ENCODE data around the gene PCCA.

PCCA gene

GRCh38 chr13:100349594-100349993, 260.7 kb downstream of the PCCA start:
- TF ChIP-seq GATA2 (IDR thresholded peaks at IDR 0.05; ENCODE audit: low read depth, low read length), result no peak
- TF ChIP-seq GATA3 (IDR thresholded peaks at IDR 0.05; ENCODE audit: low read depth, low read length), result no peak

DNA sequence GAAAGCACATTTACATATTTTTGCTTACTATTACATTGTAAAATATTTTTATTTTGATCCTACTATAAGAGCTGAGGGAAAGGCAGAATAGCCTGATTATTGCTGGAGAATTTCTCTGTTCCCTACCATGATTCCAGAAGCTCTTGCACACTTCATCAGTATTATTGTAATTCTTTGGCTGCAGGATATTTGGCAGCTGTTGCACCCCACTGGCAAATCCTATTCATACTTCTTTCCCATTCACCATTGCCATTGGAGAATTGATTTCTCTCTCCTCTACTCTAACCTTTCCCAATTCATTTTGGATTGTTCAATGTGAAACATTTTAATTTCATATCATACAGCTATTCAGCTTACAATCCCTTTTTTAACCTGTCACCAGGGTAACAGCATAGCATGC, 261.7 kb downstream of the PCCA start:
- no peak for TF ChIP-seq GATA3 (IDR thresholded peaks at IDR 0.05; ENCODE audit: low read depth, low read length)
- no peak for TF ChIP-seq GATA2 (IDR thresholded peaks at IDR 0.05; ENCODE audit: low read depth, low read length)

- TF ChIP-seq GATA3 (IDR thresholded peaks at IDR 0.05; ENCODE audit: low read depth, low read length) (no peak), GATA2 (IDR thresholded peaks at IDR 0.05; ENCODE audit: low read depth, low read length) (no peak)
Observed at GRCh38 chr13:100356426-100356825, 267.5 kb downstream of the PCCA start.

- TF ChIP-seq GATA2 (IDR thresholded peaks at IDR 0.05; ENCODE audit: low read depth, low read length) (no peak), GATA3 (IDR thresholded peaks at IDR 0.05; ENCODE audit: low read depth, low read length) (no peak)
Observed at GRCh38 chr13:100356889-100357288, 268.0 kb downstream of the PCCA start.

GRCh38 chr13:100357764-100358163, 268.9 kb downstream of the PCCA start:
- TF ChIP-seq GATA2 (IDR thresholded peaks at IDR 0.05; ENCODE audit: low read depth, low read length) (no peak), GATA3 (IDR thresholded peaks at IDR 0.05; ENCODE audit: low read depth, low read length) (no peak)

- TF ChIP-seq GATA3 (IDR thresholded peaks at IDR 0.05; ENCODE audit: low read depth, low read length), result no peak
- TF ChIP-seq GATA2 (IDR thresholded peaks at IDR 0.05; ENCODE audit: low read depth, low read length), result no peak
Observed at GRCh38 chr13:100361504-100361903, 272.6 kb downstream of the PCCA start.

DNA sequence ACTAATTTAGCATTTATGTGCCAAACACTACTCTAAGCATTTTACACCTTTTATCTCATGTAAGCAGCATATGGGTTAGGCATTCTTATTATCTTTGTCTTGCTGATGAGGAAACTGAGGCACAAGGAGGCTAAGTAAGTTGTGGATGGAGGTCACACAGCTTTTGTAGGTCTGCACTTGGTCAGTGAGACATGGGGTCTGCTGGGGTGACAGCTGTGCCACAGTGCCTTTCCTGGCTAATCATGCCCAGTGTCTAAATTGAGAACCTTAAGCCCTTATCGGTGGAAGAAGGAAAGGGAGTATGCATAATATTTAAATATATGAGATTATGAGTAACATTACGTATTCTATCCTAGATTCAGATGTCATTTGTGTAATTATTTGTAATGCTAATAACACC, 273.5 kb downstream of the PCCA start:
- no peak for TF ChIP-seq GATA2 (IDR thresholded peaks at IDR 0.05; ENCODE audit: low read depth, low read length)
- no peak for TF ChIP-seq GATA3 (IDR thresholded peaks at IDR 0.05; ENCODE audit: low read depth, low read length)

DNA sequence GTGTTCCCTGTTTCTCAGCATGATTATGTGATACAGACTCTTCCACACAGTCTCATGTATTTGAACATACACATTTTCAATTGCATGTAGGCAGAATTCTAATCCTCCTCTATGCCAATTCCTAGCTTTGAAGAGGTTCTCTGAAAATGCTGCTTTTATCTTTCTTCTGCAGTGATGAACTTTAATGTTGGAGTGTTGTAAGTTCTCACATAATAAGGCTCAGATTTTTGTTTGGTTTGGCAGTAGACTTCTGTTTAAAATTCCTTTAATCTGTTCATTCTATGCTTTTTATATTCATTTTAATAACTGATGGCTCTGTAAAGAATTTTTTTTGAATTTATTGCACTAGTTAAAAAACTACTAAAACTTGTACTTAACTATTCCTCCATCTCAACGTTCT, 273.9 kb downstream of the PCCA start:
- TF ChIP-seq GATA2 (IDR thresholded peaks at IDR 0.05; ENCODE audit: low read depth, low read length) (no peak), GATA3 (IDR thresholded peaks at IDR 0.05; ENCODE audit: low read depth, low read length) (no peak)

- TF ChIP-seq GATA3 (IDR thresholded peaks at IDR 0.05; ENCODE audit: low read depth, low read length) (no peak), GATA2 (IDR thresholded peaks at IDR 0.05; ENCODE audit: low read depth, low read length) (no peak)
Observed at GRCh38 chr13:100363285-100363711, 274.4 kb downstream of the PCCA start.

- no peak for TF ChIP-seq GATA3 (IDR thresholded peaks at IDR 0.05; ENCODE audit: low read depth, low read length)
- TF ChIP-seq GATA2 (IDR thresholded peaks at IDR 0.05; ENCODE audit: low read depth, low read length), result no peak
Observed at GRCh38 chr13:100363874-100364273, 275.0 kb downstream of the PCCA start.

GRCh38 chr13:100364591-100364990, 275.7 kb downstream of the PCCA start:
- TF ChIP-seq GATA2 (IDR thresholded peaks at IDR 0.05; ENCODE audit: low read depth, low read length) (no peak), GATA3 (IDR thresholded peaks at IDR 0.05; ENCODE audit: low read depth, low read length) (no peak)

DNA sequence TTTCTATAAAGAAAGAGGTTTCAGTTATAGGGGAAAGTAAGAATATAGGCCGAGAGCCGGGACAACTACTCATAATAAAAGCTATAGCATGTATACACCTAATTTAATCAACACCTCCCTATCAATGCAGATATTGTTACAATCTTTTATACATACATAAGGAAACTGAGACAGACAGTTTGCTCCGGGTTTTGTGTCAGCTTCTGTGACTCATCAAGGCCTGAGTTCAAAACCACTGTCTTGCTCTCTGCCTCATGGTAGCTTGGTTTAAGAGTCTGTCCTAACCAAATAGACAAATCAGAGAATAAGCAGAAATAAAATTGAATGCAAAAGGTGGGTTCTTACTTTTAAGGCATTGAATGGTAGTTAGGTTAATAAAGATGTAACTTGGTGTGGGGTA, 276.8 kb downstream of the PCCA start:
- no peak for TF ChIP-seq GATA3 (IDR thresholded peaks at IDR 0.05; ENCODE audit: low read depth, low read length)
- TF ChIP-seq GATA2 (IDR thresholded peaks at IDR 0.05; ENCODE audit: low read depth, low read length), result no peak

GRCh38 chr13:100378533-100378932, 289.6 kb downstream of the PCCA start:
- TF ChIP-seq GATA2 (IDR thresholded peaks at IDR 0.05; ENCODE audit: low read depth, low read length) (no peak), GATA3 (IDR thresholded peaks at IDR 0.05; ENCODE audit: low read depth, low read length) (no peak)

DNA sequence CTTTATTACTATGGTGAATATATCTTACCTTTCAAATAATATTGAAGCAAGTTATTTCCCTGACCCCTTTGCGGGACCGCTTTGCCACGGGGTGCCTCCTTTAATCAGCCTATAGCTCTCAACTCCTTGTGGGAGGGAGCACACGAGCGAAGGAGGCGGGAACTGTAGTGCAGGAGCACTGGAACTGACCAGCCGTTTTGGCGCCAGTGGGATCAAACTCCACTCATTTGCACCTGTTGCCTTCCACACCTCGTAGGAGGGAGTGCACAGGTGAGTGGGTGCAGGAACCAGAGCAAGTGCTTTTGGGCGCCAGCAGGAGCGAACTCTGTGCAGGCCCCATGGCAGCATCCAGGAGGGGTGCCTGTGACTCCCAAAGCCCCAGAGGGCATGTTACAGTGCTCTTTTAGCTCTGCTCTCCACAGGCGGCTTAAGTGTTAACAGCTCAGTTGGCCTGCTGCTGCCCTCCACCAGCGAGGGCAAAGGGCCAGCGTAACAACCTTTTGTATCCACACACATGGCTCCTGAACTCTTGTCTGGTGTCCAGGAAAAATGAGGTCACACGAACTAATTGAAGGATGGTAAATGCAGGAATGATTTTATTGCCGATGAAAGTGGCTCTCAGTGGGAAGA, 292.8 kb downstream of the PCCA start:
- TF ChIP-seq GATA2 (IDR thresholded peaks at IDR 0.05; ENCODE audit: low read depth, low read length) (no peak), GATA3 (IDR thresholded peaks at IDR 0.05; ENCODE audit: low read depth, low read length) (no peak)

GRCh38 chr13:100382785-100383184, 293.9 kb downstream of the PCCA start:
- no peak for TF ChIP-seq GATA2 (IDR thresholded peaks at IDR 0.05; ENCODE audit: low read depth, low read length)
- TF ChIP-seq GATA3 (IDR thresholded peaks at IDR 0.05; ENCODE audit: low read depth, low read length), result no peak

GRCh38 chr13:100387416-100387815, 298.5 kb downstream of the PCCA start:
- no peak for TF ChIP-seq GATA2 (IDR thresholded peaks at IDR 0.05; ENCODE audit: low read depth, low read length)
- TF ChIP-seq GATA3 (IDR thresholded peaks at IDR 0.05; ENCODE audit: low read depth, low read length), result no peak

Measured in SH-SY5Y (cell line).